ENCODE data around the gene COPS6.

GRCh38 chr7:100093925-100094486, 5.2 kb downstream of the COPS6 start:
- TF ChIP-seq CTCF (IDR thresholded peaks at IDR 0.05), result no peak
- no peak for TF ChIP-seq EZH2 (IDR thresholded peaks at IDR 0.05; ENCODE audit: borderline replicate concordance, insufficient read depth, low read depth, low read length, poor library complexity, severe bottlenecking)
